Measurements from ENCODE around the gene ABCB11. TPM values are rescaled to one million over a fixed set of nuclear protein-coding genes. Genes with fewer than 3 reads are reported as not detected.

Gene ABCB11
- total and polyA plus RNA-seq, 4 donors: 18.3 to 74.3 (median 38.3) TPM

GRCh38 chr2:169018390-169018789, 12.7 kb downstream of the ABCB11 start:
- Histone ChIP-seq H3K9me3 (ENCODE audit: control insufficient read depth in 4 of 4, low read length in 3 of 4) (no peaks in the 10 kb centered on the region), H3K27me3 (ENCODE audit: control insufficient read depth in 4 of 4, insufficient read depth in 4 of 4, low read length in 3 of 4) (no peaks in the 10 kb centered on the region), H3K4me3 (ENCODE audit: low read depth in 1 of 3, low read length in 3 of 3) (no peak overlapping the region), H3K27ac (ENCODE audit: low read depth in 1 of 2, low read length in 2 of 2) (no peak overlapping the region), H3K9ac (ENCODE audit: low read depth in 1 of 2, low read length in 2 of 2) (no peak overlapping the region), H3K36me3 (ENCODE audit: control insufficient read depth in 4 of 4, insufficient read depth in 3 of 4, low read depth in 1 of 4, low read length in 3 of 4) (peaks cover 1 to 28% (median 5%) of the 10 kb centered on the region in 4 donors), H3K4me1 (ENCODE audit: control insufficient read depth in 4 of 4, insufficient read depth in 4 of 4, low read length in 3 of 4) (peaks cover 0 to 22% (median 11%) of the 10 kb centered on the region in 4 donors)
- DNase-seq (ENCODE audit: low spot score): no peak
- TF ChIP-seq JUND (IDR thresholded peaks at IDR 0.05) (no peak), SP1 (IDR thresholded peaks at IDR 0.05) (no peak), EGR1 (IDR thresholded peaks at IDR 0.05; ENCODE audit: low read depth in 2 of 2) (no peak), HNF4A (conservative IDR thresholded peaks at IDR 0.05) (no peak), ZBTB33 (IDR thresholded peaks at IDR 0.05) (no peak), NR2F2 (IDR thresholded peaks at IDR 0.05) (no peak), FOXA1 (IDR thresholded peaks at IDR 0.05) (no peak), FOXA2 (IDR thresholded peaks at IDR 0.05) (no peak), REST (IDR thresholded peaks at IDR 0.05) (no peak), CTCF (IDR thresholded peaks at IDR 0.05; ENCODE audit: low read depth, low read length, missing input control) (no peak), TAF1 (conservative IDR thresholded peaks at IDR 0.05) (no peak), MAX (IDR thresholded peaks at IDR 0.05) (no peak), HNF4G (IDR thresholded peaks at IDR 0.05) (no peak)
- WGBS: 86% methylated on average over 3 of the region's 3 CpGs

- WGBS: 74% methylated on average over 4 of the region's 4 CpGs
- H3K9ac ChIP-seq (ENCODE audit: low read depth in 1 of 2, low read length in 2 of 2): no peak overlapping the region
Observed at GRCh38 chr2:169015943-169016342, 15.2 kb downstream of the ABCB11 start.

More at GRCh38 chr2:169015943-169016342, 15.2 kb downstream of the ABCB11 start:
- Histone ChIP-seq H3K27ac (ENCODE audit: low read depth in 1 of 2, low read length in 2 of 2) (no peak overlapping the region), H3K4me3 (ENCODE audit: low read depth in 1 of 3, low read length in 3 of 3) (no peak overlapping the region), H3K9me3 (ENCODE audit: control insufficient read depth in 4 of 4, low read length in 3 of 4) (no peaks in the 10 kb centered on the region), H3K36me3 (ENCODE audit: control insufficient read depth in 4 of 4, insufficient read depth in 3 of 4, low read depth in 1 of 4, low read length in 3 of 4) (peaks cover 1 to 34% (median 10%) of the 10 kb centered on the region in 4 donors), H3K4me1 (ENCODE audit: control insufficient read depth in 4 of 4, insufficient read depth in 4 of 4, low read length in 3 of 4) (peaks cover 0 to 25% (median 13%) of the 10 kb centered on the region in 4 donors), H3K27me3 (ENCODE audit: control insufficient read depth in 4 of 4, insufficient read depth in 4 of 4, low read length in 3 of 4) (no peaks in the 10 kb centered on the region)
- TF ChIP-seq NR2F2 (IDR thresholded peaks at IDR 0.05): no peak
- TF ChIP-seq JUND (IDR thresholded peaks at IDR 0.05): no peak
- no peak for DNase-seq (ENCODE audit: low spot score)
